ENCODE results near the gene STIM2.

- TF ChIP-seq CTCF (conservative IDR thresholded peaks at IDR 0.05; ENCODE audit: low read depth, low read length) (no peak), EZH2phosphoT487 (IDR thresholded peaks at IDR 0.05; ENCODE audit: borderline replicate concordance, low read length) (no peak)
These were observed 6.1 kb downstream of the STIM2 start for GRCh38 chr4:26866781-26867180.

All from PC-3 (cell line).